Measurements from ENCODE around the gene TTYH1.
"Not testable (repeated sequence)": the region's sequence is repeated elsewhere in the genome, so short reads cannot be mapped to it uniquely, and the experiment has no call there.

Gene TTYH1

GRCh38 chr19:54462047-54462654 is 46.9 kb downstream of the TTYH1 start:
- DNase-seq, result no peak

DNA sequence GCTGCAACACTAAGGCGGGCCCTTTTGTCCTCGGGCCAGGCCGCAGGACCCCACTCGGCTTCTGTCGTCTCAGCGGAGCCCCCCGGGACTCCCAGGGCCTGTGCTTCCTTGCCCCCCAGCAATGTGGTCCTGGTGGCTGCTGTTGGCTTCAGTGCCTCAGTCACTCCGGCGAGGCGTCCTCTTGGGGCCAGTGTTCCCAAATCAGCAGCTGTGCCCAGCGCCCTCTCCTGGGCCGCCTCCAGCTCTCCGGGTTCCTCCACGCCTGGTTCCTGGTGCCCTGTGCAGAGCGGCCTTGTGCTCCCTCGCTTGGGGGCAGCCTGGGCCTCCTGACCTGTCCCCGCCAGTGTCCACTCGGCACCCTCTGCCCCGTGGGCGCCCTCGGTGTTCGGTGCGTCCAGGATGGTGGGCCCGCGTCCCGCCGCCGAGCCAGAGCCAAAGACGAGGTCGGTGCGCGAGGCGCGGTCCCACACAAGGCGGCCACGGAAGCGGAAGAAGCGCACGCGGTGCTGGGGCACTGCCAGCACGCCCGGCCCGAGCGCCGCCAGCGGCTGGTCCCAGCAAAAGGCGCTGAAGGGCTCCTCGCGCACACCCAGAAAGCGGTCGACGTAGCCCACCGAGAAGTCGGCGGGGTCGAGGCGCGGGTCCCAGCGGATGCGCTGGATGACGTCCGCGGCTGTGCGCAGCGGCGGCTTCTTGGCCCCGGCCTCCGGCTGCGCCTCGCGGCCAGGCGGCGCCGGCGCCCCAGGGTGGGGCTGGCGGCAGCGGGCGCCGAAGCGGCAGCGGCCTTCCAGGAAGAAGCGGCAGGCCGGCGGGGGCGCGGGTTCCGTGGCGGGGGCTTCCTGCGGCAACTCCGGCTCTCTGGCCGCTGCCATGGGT is 47.6 kb downstream of the TTYH1 start:
- no peak for DNase-seq

- DNase-seq, result no peak
These were observed 48.3 kb downstream of the TTYH1 start, which contains the start of gene LENG9 for GRCh38 chr19:54463531-54464043. Gene LENG9, minus strand, starts transcription at chr19:54463778. Its CDS starts 252 bp downstream, at chr19:54463526.

DNA sequence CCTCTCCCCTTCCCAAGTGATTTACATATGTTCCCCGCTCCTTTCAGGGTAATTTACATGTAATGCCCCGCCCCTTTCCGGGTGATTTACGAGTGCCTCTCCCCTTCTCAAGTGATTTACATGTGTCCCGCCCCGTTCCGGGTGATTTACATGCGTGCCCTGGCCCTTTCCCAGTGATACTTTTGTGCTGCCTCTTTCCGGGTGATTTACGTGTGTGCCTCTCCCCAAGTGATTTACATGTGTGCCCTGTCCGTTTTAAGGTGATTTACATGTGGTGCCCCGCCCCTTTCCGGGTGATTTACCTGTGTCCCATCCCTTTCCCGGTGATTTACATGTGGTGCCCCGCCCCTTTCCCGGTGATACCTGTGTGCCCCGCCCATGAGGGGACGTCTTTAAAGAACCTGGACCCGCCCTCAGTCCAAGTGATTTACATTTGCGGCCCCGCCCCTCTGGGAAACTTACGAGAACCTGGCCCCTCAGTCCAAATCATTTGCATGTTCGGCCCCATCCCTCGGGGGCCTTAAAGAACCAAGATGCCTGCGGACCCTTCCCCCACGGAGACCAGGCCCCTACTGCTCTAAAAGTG is 48.9 kb downstream of the TTYH1 start:
- DNase-seq, result no peak

DNA sequence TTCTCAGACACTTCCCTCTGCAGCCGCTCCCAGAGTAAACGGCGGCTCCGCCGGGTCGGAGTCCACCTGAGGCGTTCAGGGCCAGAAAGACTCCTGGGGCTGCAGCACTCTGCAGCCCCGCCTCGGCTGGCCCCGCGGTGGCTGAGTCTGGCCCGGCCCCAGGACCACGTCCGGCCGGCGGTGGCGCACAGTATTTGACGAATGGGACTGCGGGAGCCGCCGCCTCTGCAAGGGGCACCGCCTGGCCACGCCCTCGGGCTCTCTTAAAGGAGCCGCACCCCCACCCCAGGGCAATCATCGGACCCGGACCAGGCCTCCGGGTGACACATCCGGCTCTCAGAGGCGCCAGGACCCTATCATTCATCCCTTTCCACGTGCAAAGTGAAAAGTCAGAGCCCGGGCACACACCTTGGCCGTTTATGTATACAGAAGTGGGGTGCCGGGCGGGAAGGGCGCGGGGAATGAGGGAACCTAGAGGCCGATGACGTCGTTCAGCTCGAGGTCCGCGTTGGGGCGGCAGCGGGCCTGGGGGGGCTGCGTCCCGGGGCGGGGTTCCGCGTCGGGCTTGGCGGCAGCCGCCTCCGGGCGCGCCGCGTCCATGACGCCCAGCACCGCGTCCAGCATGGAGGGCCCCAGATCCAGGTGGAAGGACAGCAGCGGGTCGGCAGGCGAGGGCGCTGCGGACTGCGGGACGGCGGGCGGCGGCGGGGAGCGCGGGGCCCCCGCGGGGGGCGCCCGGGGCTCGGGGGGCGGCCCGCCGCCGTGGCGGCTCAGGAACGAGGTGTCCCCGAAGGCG is 49.6 kb downstream of the TTYH1 start:
- peak; percentile 92 for DNase-seq

DNA sequence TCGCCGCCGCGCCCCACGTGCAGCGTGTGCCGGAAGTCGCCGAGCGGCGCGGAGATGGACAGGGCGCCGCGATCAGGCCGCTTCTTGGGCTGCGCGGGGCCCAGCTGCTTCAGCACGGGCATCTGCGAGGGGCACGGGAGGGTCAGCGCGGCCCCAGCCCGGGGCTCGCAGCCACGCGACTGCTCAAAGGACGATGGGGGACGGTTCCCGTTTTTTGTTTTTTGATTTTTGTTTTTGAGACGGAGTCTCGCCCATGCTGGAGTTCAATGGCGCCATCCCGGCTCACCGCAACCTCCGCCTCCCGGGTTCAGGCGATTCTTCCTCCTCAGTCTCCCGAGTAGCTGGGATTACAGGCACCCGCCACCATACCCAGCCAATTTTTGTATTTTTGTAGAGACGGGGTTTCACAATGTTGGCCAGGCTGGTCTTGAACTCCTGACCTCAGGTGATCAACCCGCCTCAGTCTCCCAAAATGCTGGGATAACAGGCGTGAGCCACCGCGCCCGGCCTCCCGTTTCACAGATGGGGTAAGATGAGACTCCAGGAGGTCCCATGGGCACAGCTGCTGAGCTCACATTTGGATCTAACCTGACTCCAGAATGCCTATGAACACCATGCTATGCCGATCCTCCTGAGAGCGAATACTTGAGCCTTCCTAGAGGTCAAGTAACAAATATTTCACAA is 50.3 kb downstream of the TTYH1 start:
- DNase-seq, result no peak

- DNase-seq, result not testable (repeated sequence)
These were observed 50.8 kb downstream of the TTYH1 start for GRCh38 chr19:54466110-54466480.

DNA sequence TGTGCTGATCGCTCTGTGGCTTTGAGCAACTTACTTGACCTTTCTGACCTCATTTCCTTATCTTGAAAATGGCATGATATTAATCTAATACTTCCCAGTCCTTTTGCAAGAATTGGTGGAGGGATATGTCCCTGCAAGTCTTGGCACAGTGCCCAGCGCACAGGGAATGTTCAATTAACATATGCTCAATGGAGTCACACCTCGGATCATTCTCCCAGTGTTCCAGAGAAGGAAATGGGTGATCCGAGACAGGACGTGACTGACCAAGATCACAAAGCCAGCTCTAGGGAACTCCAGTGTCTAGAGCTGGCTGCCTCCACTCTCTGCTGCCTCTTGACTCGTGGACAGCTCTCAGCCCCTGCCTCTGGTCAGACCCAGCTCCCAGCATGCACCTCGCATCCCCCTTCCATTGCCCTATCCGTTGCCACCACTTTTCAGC is 54.3 kb downstream of the TTYH1 start:
- DNase-seq, result no peak

DNA sequence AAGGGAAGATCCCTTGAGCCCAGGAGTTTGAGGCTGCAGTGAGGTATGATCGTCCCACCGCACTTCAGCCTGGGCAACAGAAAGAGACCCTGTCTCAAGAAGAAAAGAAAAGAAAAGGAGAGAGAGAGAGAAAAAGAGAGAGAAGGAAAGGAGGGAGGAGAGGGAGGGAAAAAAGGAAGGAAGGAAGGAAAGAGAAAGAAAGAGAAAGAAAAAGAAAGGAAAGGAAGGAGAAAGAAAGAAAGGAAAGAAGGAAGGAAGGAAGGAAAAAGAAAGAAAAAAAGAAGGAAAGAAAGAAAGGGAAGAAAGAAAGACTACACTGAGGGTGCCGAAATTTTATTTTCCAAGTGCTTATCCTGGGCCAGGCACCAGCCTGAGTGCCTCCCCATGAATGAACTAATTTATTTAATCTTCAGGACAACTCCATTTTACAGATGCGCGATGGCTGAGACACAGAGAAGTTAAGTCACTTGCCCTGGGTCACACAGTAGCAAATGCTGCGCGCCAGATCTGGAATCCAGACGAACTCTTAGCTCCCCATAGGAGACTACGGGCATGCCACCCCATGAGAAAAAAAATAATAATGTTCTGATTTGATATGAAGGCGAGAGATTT is 55.1 kb downstream of the TTYH1 start:
- DNase-seq, result no peak

GRCh38 chr19:54470991-54471782 is 55.9 kb downstream of the TTYH1 start:
- DNase-seq, result peak; percentile 40

DNA sequence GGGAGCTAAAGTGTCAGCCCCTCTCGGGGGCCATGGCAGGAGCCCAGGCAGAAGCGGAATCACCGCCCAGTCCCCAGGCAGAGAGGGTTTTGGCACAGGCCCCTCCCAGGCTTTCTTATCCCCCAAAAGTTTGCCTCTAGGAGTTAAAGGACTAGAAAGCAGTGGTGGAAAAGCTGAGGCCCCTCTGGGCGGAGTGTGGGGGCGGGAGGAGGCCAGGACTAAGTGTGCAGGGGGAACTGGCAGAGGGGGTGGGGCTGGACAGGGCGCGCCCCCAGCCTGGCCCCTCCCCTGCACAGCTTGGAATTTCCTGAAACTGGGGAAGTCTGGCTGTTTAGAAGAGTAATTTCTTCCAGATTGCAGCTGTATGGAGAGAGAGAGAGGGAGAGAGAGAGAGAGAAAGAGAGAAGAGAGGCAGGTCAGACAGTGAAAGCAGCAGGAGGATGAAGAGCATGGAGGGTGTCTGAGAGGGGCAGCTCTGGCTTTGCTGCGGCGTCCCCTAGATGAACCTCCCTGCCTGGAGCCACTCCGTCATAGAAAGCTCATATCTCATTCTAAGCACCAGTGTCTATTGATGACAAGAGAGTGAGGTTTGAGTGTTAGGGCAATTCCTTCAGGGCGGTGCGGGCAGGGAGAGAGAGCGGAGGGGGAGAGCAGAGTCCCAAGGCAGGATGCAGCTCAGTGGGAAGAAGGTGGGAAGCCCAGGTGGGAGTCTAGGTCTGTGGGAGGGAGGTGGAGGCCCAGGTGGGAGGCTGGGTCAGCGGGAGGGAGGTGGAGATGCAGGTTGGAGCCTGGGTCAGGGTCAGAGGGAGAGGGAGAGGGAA is 58.0 kb downstream of the TTYH1 start, which contains the start of gene CDC42EP5:
TSS of gene CDC42EP5 (minus strand) at position 226 of the 821 bp plus-strand sequence. CDS start 7,749 bp downstream, outside the sequence.
- peak; percentile 27 for DNase-seq

GRCh38 chr19:54473892-54474372 is 58.7 kb downstream of the TTYH1 start:
- no peak for DNase-seq

GRCh38 chr19:54475706-54476105 is 60.4 kb downstream of the TTYH1 start:
- no peak for DNase-seq

DNA sequence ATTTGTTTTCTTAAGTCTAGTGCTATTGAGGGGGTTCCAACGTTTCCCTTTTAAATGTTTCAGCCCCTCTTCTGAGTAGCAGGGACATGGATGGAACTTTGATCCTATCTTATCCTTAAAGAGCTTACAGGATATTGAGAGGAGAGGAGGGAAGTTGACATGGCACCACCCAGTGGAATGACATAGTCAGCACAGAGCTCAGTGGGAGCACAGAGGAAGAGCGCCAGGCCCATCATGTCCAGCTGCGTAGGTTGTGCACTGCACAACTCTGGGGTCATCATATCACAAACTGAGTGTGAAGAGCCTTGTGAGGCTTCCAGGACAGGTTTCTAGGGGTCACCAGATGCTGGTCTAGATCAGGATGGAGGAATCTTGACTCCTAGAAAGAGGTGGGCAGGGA is 62.4 kb downstream of the TTYH1 start:
- no peak for DNase-seq

- DNase-seq, result no peak
These were observed 63.5 kb downstream of the TTYH1 start for GRCh38 chr19:54478677-54479266.

GRCh38 chr19:54480051-54480450 is 64.8 kb downstream of the TTYH1 start:
- DNase-seq, result no peak

GRCh38 chr19:54481326-54481930 is 66.2 kb downstream of the TTYH1 start:
- DNase-seq, result no peak

- DNase-seq, result no peak
These were observed 67.6 kb downstream of the TTYH1 start for GRCh38 chr19:54482889-54483288.

DNA sequence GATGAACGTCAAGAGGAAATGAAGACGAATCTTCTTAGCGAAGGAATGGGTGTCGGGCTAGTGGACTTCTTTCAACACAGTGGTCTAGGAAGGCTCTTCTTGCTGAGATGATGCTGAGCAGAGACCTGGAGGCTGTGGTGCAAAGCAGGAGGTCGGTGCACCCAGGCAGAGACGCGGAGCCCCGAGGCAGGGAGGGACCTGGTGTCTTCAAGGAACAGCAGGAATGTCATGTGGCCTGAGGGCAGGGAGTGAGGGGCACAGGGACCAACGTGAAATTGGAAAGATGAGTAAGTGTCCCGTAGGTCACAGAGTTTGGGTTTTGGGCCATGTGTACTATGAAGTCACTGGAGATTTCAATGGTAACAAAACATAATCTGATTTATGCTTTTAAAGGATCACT is 69.2 kb downstream of the TTYH1 start:
- no peak for DNase-seq
